HEK293 (cell line): Measurements from ENCODE around the gene DDX42.

Experiments
- CTCF ChIA-PET: fragments of 350-600 bp; formaldehyde crosslinking; extraction: SDS; loops from one replicate; lab custom pipeline; 2021; ENCODE audit warnings: antibody characterized with exemption; lab: Yijun Ruan, JAX
- POLR2A ChIA-PET: fragments of 300-600 bp; formaldehyde crosslinking; extraction: SDS; loops from one replicate; lab custom pipeline; 2020; ENCODE audit warnings: antibody characterized with exemption, inconsistent platforms; lab: Yijun Ruan, JAX
- H3K27ac ChIP-seq: fragments of 200-500 bp; sonication (Bioruptor generic); 2 replicates; pipeline ENCODE4 v1.5.1; 2014; ENCODE audit warnings: low read depth, low read length, control low read depth, inconsistent platforms; ENCODE audit errors: extremely low read depth
- H3K36me3 ChIP-seq, 2 experiments: fragments of 200-500 bp in 1 of 2; sonication (Bioruptor generic) in 1 of 2; 1 replicate in 1 of 2; 2 replicates in 1 of 2; pipeline ENCODE4 v1.5.1; 2014 to 2017; ENCODE audit warnings: inconsistent platforms in 2 of 2, low read length in 2 of 2; ENCODE audit not compliant: control insufficient read depth in 2 of 2, insufficient read depth in 1 of 2
- H3K4me1 ChIP-seq: fragments of 200-500 bp; sonication (Bioruptor generic); 2 replicates; pipeline ENCODE4 v1.5.1; 2014; ENCODE audit warnings: mild to moderate bottlenecking, low read length, inconsistent platforms; ENCODE audit not compliant: control insufficient read depth, insufficient read depth
- H3K4me3 ChIP-seq: 2 replicates; pipeline ENCODE4 v1.5.1; 2011; ENCODE audit warnings: low read depth, mild to moderate bottlenecking, control low read depth, low read length, moderate library complexity
- H3K9me3 ChIP-seq: fragments of 200-500 bp; sonication (Bioruptor generic); 2 replicates; pipeline ENCODE4 v1.5.1; 2014; ENCODE audit warnings: low read depth, low read length, inconsistent platforms; ENCODE audit not compliant: control insufficient read depth, insufficient read depth
- GFI1B ChIP-seq: fragments of 450-650 bp; formaldehyde crosslinking; IDR thresholded peaks from 2 replicates; pipeline ENCODE4 v1.5.1; 2016; ENCODE audit warnings: missing biosample characterization, missing genetic modification characterization
- GLIS1 ChIP-seq: fragments of 450-650 bp; formaldehyde crosslinking; IDR thresholded peaks from 2 replicates; pipeline ENCODE4 v1.5.1; 2016; ENCODE audit warnings: missing biosample characterization, missing genetic modification characterization
- GLIS2 ChIP-seq: fragments of 450-650 bp; formaldehyde crosslinking; IDR thresholded peaks from 2 replicates; pipeline ENCODE4 v1.5.1; 2016; ENCODE audit warnings: missing biosample characterization, missing genetic modification characterization
- HOXC10 ChIP-seq: sonication (generic); formaldehyde crosslinking; IDR thresholded peaks from 2 replicates; pipeline ENCODE4 v1.8.1; 2023; ENCODE audit warnings: mild to moderate bottlenecking, missing genetic modification reagents
- KLF10 ChIP-seq: fragments of 450-650 bp; IDR thresholded peaks from 2 replicates; pipeline ENCODE4 v1.5.1; 2018; ENCODE audit warnings: missing biosample characterization, mild to moderate bottlenecking, missing genetic modification characterization
- TCF7L2 ChIP-seq: IDR thresholded peaks from 2 replicates; pipeline ENCODE4 v1.6.1; 2011; ENCODE audit warnings: low read depth, mild to moderate bottlenecking, inconsistent platforms, low read length, moderate library complexity, borderline replicate concordance
- ZBTB17 ChIP-seq: fragments of 450-650 bp; formaldehyde crosslinking; IDR thresholded peaks from 2 replicates; pipeline ENCODE4 v1.5.1; 2016; ENCODE audit warnings: missing biosample characterization, missing genetic modification characterization
- ZNF223 ChIP-seq: fragments of 450-650 bp; formaldehyde crosslinking; IDR thresholded peaks from 2 replicates; pipeline ENCODE4 v1.5.1; 2016; ENCODE audit warnings: missing biosample characterization, missing genetic modification characterization
- ZNF510 ChIP-seq: fragments of 450-650 bp; formaldehyde crosslinking; IDR thresholded peaks from 2 replicates; pipeline ENCODE4 v1.5.1; 2018; ENCODE audit warnings: mild to moderate bottlenecking, missing genetic modification characterization, missing biosample characterization; ENCODE audit not compliant: insufficient replicate concordance
- ZNF561 ChIP-seq: fragments of 450-650 bp; IDR thresholded peaks from 2 replicates; pipeline ENCODE4 v1.5.1; 2018; ENCODE audit warnings: missing biosample characterization, missing genetic modification characterization, borderline replicate concordance
- ZNF571 ChIP-seq: fragments of 450-650 bp; formaldehyde crosslinking; IDR thresholded peaks from 2 replicates; pipeline ENCODE4 v1.5.0; 2017; ENCODE audit warnings: missing biosample characterization, missing genetic modification characterization
- ZNF600 ChIP-seq: fragments of 450-650 bp; formaldehyde crosslinking; IDR thresholded peaks from 2 replicates; pipeline ENCODE4 v1.5.1; 2016; ENCODE audit warnings: missing biosample characterization, missing genetic modification characterization
- ZNF621 ChIP-seq: fragments of 450-650 bp; formaldehyde crosslinking; IDR thresholded peaks from 2 replicates; pipeline ENCODE4 v1.5.1; 2017; ENCODE audit warnings: missing biosample characterization, missing genetic modification characterization
- ZNF654 ChIP-seq: fragments of 450-650 bp; formaldehyde crosslinking; IDR thresholded peaks from 2 replicates; pipeline ENCODE4 v1.5.1; 2016; ENCODE audit warnings: low read depth, missing biosample characterization, missing genetic modification characterization
- ZNF701 ChIP-seq: fragments of 450-650 bp; formaldehyde crosslinking; IDR thresholded peaks from 2 replicates; pipeline ENCODE4 v1.5.1; 2016; ENCODE audit warnings: missing biosample characterization, missing genetic modification characterization
- ZNF777 ChIP-seq: fragments of 450-650 bp; formaldehyde crosslinking; IDR thresholded peaks from 2 replicates; pipeline ENCODE4 v1.5.1; 2017; ENCODE audit warnings: missing biosample characterization, missing genetic modification characterization, borderline replicate concordance
- ZNF785 ChIP-seq: fragments of 450-650 bp; formaldehyde crosslinking; IDR thresholded peaks from 2 replicates; pipeline ENCODE4 v1.5.1; 2016; ENCODE audit warnings: missing biosample characterization, missing genetic modification characterization
- ZSCAN30 ChIP-seq: fragments of 450-650 bp; IDR thresholded peaks from 2 replicates; pipeline ENCODE4 v1.5.1; 2018; ENCODE audit warnings: missing biosample characterization, mild to moderate bottlenecking, missing genetic modification characterization, moderate library complexity
- TF ChIP-seq, protein P1 (sequence below): fragments of 450-650 bp; formaldehyde crosslinking; IDR thresholded peaks from 2 replicates; pipeline ENCODE4 v1.5.1; 2017; ENCODE audit warnings: missing biosample characterization, missing genetic modification characterization
- TF ChIP-seq, protein P2 (sequence below): fragments of 450-650 bp; formaldehyde crosslinking; IDR thresholded peaks from 2 replicates; pipeline ENCODE4 v1.5.1; 2016; ENCODE audit warnings: missing biosample characterization, missing genetic modification characterization
- TF ChIP-seq, protein P3 (sequence below): fragments of 450-650 bp; formaldehyde crosslinking; IDR thresholded peaks from 2 replicates; pipeline ENCODE4 v1.5.1; 2016; ENCODE audit warnings: missing biosample characterization, missing genetic modification characterization
- TF ChIP-seq, protein P4 (sequence below): fragments of 450-650 bp; formaldehyde crosslinking; IDR thresholded peaks from 2 replicates; pipeline ENCODE4 v1.5.1; 2016; ENCODE audit warnings: missing biosample characterization, missing genetic modification characterization, borderline replicate concordance

DDX42 gene, protein sequence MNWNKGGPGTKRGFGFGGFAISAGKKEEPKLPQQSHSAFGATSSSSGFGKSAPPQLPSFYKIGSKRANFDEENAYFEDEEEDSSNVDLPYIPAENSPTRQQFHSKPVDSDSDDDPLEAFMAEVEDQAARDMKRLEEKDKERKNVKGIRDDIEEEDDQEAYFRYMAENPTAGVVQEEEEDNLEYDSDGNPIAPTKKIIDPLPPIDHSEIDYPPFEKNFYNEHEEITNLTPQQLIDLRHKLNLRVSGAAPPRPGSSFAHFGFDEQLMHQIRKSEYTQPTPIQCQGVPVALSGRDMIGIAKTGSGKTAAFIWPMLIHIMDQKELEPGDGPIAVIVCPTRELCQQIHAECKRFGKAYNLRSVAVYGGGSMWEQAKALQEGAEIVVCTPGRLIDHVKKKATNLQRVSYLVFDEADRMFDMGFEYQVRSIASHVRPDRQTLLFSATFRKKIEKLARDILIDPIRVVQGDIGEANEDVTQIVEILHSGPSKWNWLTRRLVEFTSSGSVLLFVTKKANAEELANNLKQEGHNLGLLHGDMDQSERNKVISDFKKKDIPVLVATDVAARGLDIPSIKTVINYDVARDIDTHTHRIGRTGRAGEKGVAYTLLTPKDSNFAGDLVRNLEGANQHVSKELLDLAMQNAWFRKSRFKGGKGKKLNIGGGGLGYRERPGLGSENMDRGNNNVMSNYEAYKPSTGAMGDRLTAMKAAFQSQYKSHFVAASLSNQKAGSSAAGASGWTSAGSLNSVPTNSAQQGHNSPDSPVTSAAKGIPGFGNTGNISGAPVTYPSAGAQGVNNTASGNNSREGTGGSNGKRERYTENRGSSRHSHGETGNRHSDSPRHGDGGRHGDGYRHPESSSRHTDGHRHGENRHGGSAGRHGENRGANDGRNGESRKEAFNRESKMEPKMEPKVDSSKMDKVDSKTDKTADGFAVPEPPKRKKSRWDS

DNA sequence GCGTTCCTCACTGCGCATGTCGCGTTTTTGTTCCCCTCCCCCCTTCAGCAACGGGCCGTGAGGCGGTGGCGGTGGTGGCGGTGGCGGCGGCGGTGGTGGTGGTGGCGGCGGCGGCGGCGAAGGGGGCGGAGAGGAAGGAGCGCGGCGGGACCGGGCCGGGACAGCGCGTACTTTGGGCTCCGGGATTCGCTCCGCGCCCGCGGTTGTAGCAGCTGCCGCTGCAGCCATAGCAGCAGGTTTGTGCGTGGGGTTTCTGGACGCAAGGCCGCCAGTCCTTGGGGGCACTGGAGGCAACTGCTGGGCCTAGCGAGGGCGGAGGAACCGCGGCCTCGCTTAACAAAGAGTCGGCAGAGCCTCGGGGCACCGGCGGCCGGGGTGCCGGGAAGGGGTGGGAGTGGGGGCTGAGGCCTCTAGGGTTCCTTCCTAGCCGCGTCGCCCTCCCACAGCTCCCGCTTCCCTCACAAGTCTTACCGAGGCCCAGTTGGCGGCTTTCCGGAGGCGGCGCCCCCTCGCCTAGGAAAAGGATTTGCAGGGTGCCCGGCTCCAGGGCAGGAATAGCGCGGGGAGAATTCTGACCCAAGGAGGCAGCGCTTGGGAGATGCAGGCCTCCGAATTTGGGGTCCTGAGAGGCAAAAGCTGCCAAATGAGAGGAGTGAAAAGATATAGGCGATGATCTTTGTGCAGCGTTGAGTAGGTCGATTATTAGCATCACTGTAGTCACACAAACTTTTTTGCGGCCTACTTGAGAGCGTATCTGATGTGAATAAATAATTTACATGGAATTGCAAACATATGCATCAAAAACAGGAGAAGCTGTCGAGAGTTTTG lies at the start of gene DDX42:
TSS of gene DDX42 (plus strand) at position 30 of the 828 bp plus-strand sequence. CDS start 12,880 bp downstream, outside the sequence.
- Histone ChIP-seq H3K27ac (peak within 1 kb of the TSS; percentile 91), H3K4me3 (peak within 1 kb of the TSS; percentile 90), H3K9me3 (no peaks in the 10 kb centered on the region), H3K36me3 (peaks cover 33 to 50% of the 10 kb centered on the region in 2 experiments), H3K4me1 (no peaks in the 10 kb centered on the region; the same call in 1 of the 2 replicates)
- ChIA-PET POLR2A (interaction anchor here (0.8 to 3.8 kb wide), 36 partner anchors 9 to 224 kb away, joined by 3 to 40 read pairs (median 6); partner anchors contain the start of genes DCAF7, MAP3K3, PSMC5 and SMARCD2), CTCF (interaction anchor here (0.6 to 1.9 kb wide), 7 partner anchors 9 to 76 kb away, joined by 3 to 8 read pairs (median 3); no protein-coding TSS in a partner anchor)
- TF ChIP-seq ZNF785 (tag by site-specific recombination) (no peak), ZSCAN30 (tag by site-specific recombination) (no peak; the same call in 1 of the 2 replicates), ZNF654 (tag by site-specific recombination) (no peak), ZNF777 (tag by site-specific recombination) (no peak), GLIS2 (tag by site-specific recombination) (peak; percentile 67), ZBTB17 (no peak), ZNF223 (tag by site-specific recombination) (no peak), ZNF701 (tag by site-specific recombination) (no peak), GFI1B (no peak), TCF7L2 (no peak), GLIS1 (tag by site-specific recombination) (no peak), ZNF600 (tag by site-specific recombination) (no peak), ZNF571 (tag by site-specific recombination) (no peak), ZNF510 (tag by site-specific recombination) (no peak), KLF10 (tag by site-specific recombination) (no peak), HOXC10 (CRISPR knock-in tag) (no peak), ZNF621 (no peak), ZNF561 (no peak)
- TF ChIP-seq, protein P1, sequence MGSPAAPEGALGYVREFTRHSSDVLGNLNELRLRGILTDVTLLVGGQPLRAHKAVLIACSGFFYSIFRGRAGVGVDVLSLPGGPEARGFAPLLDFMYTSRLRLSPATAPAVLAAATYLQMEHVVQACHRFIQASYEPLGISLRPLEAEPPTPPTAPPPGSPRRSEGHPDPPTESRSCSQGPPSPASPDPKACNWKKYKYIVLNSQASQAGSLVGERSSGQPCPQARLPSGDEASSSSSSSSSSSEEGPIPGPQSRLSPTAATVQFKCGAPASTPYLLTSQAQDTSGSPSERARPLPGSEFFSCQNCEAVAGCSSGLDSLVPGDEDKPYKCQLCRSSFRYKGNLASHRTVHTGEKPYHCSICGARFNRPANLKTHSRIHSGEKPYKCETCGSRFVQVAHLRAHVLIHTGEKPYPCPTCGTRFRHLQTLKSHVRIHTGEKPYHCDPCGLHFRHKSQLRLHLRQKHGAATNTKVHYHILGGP (tag by site-specific recombination): no peak
- TF ChIP-seq, protein P2, sequence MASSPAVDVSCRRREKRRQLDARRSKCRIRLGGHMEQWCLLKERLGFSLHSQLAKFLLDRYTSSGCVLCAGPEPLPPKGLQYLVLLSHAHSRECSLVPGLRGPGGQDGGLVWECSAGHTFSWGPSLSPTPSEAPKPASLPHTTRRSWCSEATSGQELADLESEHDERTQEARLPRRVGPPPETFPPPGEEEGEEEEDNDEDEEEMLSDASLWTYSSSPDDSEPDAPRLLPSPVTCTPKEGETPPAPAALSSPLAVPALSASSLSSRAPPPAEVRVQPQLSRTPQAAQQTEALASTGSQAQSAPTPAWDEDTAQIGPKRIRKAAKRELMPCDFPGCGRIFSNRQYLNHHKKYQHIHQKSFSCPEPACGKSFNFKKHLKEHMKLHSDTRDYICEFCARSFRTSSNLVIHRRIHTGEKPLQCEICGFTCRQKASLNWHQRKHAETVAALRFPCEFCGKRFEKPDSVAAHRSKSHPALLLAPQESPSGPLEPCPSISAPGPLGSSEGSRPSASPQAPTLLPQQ: no peak
- TF ChIP-seq, protein P3, sequence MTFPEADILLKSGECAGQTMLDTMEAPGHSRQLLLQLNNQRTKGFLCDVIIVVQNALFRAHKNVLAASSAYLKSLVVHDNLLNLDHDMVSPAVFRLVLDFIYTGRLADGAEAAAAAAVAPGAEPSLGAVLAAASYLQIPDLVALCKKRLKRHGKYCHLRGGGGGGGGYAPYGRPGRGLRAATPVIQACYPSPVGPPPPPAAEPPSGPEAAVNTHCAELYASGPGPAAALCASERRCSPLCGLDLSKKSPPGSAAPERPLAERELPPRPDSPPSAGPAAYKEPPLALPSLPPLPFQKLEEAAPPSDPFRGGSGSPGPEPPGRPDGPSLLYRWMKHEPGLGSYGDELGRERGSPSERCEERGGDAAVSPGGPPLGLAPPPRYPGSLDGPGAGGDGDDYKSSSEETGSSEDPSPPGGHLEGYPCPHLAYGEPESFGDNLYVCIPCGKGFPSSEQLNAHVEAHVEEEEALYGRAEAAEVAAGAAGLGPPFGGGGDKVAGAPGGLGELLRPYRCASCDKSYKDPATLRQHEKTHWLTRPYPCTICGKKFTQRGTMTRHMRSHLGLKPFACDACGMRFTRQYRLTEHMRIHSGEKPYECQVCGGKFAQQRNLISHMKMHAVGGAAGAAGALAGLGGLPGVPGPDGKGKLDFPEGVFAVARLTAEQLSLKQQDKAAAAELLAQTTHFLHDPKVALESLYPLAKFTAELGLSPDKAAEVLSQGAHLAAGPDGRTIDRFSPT: peak; percentile 61; the same call in 1 of the 2 replicates
- TF ChIP-seq, protein P4, sequence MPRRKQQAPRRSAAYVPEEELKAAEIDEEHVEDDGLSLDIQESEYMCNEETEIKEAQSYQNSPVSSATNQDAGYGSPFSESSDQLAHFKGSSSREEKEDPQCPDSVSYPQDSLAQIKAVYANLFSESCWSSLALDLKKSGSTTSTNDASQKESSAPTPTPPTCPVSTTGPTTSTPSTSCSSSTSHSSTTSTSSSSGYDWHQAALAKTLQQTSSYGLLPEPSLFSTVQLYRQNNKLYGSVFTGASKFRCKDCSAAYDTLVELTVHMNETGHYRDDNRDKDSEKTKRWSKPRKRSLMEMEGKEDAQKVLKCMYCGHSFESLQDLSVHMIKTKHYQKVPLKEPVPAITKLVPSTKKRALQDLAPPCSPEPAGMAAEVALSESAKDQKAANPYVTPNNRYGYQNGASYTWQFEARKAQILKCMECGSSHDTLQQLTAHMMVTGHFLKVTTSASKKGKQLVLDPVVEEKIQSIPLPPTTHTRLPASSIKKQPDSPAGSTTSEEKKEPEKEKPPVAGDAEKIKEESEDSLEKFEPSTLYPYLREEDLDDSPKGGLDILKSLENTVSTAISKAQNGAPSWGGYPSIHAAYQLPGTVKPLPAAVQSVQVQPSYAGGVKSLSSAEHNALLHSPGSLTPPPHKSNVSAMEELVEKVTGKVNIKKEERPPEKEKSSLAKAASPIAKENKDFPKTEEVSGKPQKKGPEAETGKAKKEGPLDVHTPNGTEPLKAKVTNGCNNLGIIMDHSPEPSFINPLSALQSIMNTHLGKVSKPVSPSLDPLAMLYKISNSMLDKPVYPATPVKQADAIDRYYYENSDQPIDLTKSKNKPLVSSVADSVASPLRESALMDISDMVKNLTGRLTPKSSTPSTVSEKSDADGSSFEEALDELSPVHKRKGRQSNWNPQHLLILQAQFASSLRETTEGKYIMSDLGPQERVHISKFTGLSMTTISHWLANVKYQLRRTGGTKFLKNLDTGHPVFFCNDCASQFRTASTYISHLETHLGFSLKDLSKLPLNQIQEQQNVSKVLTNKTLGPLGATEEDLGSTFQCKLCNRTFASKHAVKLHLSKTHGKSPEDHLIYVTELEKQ (tag by site-specific recombination): no peak
